ENCODE results near the gene SALL4.

Gene SALL4

DNA sequence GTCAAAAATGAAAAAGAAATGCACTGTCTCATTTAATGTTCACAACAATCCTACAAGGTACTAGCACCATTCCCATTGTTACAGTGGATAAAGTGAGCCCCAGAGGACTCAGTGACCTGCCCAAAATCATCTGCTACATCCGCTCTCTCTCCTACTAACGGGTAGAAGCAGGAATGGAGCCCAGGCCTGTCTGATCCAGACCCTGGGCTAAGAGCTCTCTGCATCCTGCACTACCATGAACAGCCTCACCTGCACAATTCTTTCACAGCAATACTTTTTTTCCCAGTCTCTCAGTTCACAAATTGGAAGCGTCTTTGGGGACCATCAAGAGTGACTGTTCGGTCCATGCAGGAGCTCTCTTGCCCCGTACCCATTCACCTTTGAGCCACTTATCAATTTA lies 65.4 kb downstream of the SALL4 start:
- Histone ChIP-seq H3K27me3 (no peaks in the 10 kb centered on the region), H3K36me3 (no peaks in the 10 kb centered on the region), H3K4me3 (ENCODE audit: low read depth, low read length) (no peak overlapping the region), H3K9me3 (no peaks in the 10 kb centered on the region), H3K4me1 (no peaks in the 10 kb centered on the region)
- no peak for DNase-seq
- TF ChIP-seq, protein P1, sequence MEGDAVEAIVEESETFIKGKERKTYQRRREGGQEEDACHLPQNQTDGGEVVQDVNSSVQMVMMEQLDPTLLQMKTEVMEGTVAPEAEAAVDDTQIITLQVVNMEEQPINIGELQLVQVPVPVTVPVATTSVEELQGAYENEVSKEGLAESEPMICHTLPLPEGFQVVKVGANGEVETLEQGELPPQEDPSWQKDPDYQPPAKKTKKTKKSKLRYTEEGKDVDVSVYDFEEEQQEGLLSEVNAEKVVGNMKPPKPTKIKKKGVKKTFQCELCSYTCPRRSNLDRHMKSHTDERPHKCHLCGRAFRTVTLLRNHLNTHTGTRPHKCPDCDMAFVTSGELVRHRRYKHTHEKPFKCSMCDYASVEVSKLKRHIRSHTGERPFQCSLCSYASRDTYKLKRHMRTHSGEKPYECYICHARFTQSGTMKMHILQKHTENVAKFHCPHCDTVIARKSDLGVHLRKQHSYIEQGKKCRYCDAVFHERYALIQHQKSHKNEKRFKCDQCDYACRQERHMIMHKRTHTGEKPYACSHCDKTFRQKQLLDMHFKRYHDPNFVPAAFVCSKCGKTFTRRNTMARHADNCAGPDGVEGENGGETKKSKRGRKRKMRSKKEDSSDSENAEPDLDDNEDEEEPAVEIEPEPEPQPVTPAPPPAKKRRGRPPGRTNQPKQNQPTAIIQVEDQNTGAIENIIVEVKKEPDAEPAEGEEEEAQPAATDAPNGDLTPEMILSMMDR (IDR thresholded peaks at IDR 0.05; ENCODE audit: low read depth, low read length): no peak

DNA sequence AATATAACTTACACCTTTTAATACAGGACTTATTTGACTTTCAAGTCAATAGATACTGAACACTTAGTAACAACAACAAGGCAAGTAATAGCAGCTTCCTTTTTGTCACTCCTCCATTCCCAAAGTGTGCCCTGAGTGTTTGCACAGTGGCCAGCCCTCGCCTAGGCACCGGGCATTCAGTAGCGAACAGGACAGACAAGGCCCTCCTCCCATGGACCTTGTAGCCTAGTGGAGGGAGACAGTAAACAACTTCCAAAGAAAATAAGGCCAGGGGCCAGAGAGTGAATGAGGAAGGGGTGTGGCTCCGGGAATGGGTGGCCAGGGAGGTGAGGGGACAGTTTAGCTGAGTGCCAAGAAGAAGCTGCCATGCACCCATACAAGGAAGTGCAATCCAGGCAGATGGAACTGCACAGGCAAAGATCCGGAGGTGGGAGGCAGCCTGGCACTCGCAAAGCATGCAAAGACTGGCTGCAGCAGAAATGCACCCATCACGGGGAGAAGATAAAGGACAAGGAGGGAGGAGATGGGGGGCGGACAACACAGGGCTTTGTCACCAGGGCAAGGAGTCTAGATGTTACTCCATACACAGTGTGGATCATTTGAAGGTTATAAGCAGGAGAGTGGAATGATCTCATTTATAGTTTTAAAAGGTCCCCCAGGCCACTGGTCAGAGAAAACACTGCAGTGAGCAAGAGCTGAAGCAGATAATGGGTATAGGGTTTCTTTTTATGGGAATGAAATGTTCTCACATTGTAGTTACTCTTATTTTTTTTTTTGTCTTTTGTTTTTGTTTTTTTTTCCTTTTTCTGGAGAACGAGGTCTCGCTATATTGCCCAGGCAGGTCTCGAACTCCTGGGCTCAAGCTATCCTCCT lies 66.4 kb downstream of the SALL4 start:
- Histone ChIP-seq H3K4me3 (ENCODE audit: low read depth, low read length) (no peak overlapping the region), H3K4me1 (no peaks in the 10 kb centered on the region), H3K9me3 (no peaks in the 10 kb centered on the region), H3K27me3 (no peaks in the 10 kb centered on the region), H3K36me3 (no peaks in the 10 kb centered on the region)
- no peak for DNase-seq
- TF ChIP-seq, protein P1 (IDR thresholded peaks at IDR 0.05; ENCODE audit: low read depth, low read length): no peak

DNA sequence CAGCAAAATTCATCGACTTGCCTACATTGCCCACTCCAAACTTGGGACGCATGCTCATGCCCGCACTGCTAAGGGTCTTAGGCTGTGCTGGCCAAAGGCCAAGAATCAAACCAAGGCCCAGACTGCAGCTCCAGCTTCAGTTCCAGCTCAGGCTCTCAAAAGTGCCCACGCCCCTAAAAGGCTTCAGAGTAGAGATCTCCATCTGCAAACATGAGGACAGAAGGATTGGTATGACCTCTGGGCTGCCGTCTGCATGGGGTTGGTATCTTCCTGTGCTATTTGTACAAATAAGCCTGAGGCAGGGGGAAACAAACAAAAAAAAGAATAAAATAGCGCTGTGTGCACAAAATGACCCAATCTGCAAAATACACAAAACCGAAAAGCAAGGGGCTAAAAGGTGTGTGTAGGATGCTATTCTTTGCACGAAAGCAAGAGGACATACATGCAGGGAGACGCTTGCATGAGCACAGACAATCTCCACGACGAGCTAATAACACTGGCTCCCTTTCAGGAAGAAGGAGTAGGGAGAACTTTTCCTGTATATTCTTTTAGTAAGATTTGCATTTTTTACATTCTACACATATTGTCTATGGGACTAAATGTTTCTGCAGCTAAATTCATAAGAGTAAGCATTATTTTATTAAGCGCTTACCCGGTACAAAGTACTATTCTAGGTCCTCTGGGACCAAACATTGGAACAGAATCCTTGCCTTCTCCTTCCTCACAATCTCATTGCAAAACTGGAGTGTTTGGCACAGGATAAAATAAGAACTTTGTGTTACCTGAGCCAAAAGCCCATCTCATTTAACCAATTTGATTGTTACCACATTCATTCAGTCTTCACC lies 67.2 kb downstream of the SALL4 start:
- Histone ChIP-seq H3K27me3 (no peaks in the 10 kb centered on the region), H3K36me3 (no peaks in the 10 kb centered on the region), H3K9me3 (no peaks in the 10 kb centered on the region), H3K4me1 (no peaks in the 10 kb centered on the region), H3K4me3 (ENCODE audit: low read depth, low read length) (no peak overlapping the region)
- TF ChIP-seq, protein P1 (IDR thresholded peaks at IDR 0.05; ENCODE audit: low read depth, low read length): no peak
- no peak for DNase-seq

DNA sequence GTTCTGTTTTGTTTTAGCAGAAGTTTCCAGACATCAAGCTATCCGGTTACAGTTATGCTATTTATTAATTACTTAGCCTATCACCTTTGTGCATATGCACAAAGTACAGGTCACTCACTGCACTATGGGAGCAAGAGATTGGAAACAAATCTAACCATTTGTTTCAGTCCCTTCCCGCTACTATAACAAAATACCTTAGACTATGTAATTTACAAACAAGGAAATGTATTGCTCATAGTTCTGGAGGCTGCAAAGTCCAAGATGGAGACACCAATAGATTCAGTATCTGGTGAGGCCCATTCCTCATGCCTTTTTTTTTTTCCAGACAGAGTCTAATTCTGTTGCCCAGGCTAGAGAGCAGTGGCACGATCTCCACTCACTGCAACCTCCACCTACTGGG lies 69.3 kb downstream of the SALL4 start:
- no peaks in the 10 kb centered on the region for H3K36me3 ChIP-seq
- no peaks in the 10 kb centered on the region for H3K4me1 ChIP-seq
- H3K9me3 ChIP-seq: no peaks in the 10 kb centered on the region
- TF ChIP-seq, protein P1 (IDR thresholded peaks at IDR 0.05; ENCODE audit: low read depth, low read length): no peak
- no peak overlapping the region for H3K4me3 ChIP-seq (ENCODE audit: low read depth, low read length)
- H3K27me3 ChIP-seq: no peaks in the 10 kb centered on the region
- no peak for DNase-seq
